Osteocyte (in vitro differentiated cells): ENCODE measurements around the gene RMC1. TPM values are rescaled to one million over a fixed set of nuclear protein-coding genes. Genes with fewer than 3 reads are reported as not detected.

ENCODE experiments used
- DNase-seq: peaks from one replicate; pipeline ENCODE4 v3.0.0; 2021; ENCODE audit warnings: mixed read lengths; ENCODE audit not compliant: unreplicated experiment; ENCODE audit errors: extremely low spot score
- H3K27ac Mint-ChIP-seq: one replicate; pipeline ENCODE4 v1.8.0; 2021; ENCODE audit warnings: mild to moderate bottlenecking, mixed read lengths; ENCODE audit not compliant: unreplicated experiment
- H3K27me3 Mint-ChIP-seq: one replicate; pipeline ENCODE4 v1.8.0; 2021; ENCODE audit warnings: mixed read lengths; ENCODE audit not compliant: unreplicated experiment
- H3K36me3 Mint-ChIP-seq: one replicate; pipeline ENCODE4 v1.8.0; 2021; ENCODE audit warnings: mixed read lengths; ENCODE audit not compliant: unreplicated experiment
- H3K4me1 Mint-ChIP-seq: one replicate; pipeline ENCODE4 v1.8.0; 2021; ENCODE audit warnings: mixed read lengths; ENCODE audit not compliant: unreplicated experiment
- H3K4me3 Mint-ChIP-seq: one replicate; pipeline ENCODE4 v1.8.0; 2021; ENCODE audit warnings: mild to moderate bottlenecking, moderate library complexity, mixed read lengths; ENCODE audit not compliant: unreplicated experiment
- H3K9me3 Mint-ChIP-seq: one replicate; pipeline ENCODE4 v1.8.0; 2021; ENCODE audit warnings: mixed read lengths; ENCODE audit not compliant: unreplicated experiment
- total RNA-seq: library from RNA; stranded (reverse); gene quantifications from 2 replicates; pipeline ENCODE4 v1.2.1, GENCODE V29; 2021
- TF ChIP-seq, protein P1 (sequence below): fragments of 200-600 bp; sonication (generic); IDR thresholded peaks from 2 replicates; pipeline ENCODE4 v1.5.0; 2021; ENCODE audit warnings: antibody characterized with exemption, mild to moderate bottlenecking, moderate library complexity

Gene RMC1
- total RNA-seq, 1 donor from 2014 or later, result 25.5 TPM

- Mint-ChIP-seq H3K27me3 (no peaks in the 10 kb centered on the region), H3K27ac (no peak overlapping the region), H3K4me3 (no peak overlapping the region), H3K36me3 (peaks cover 32% of the 10 kb centered on the region), H3K9me3 (no peaks in the 10 kb centered on the region), H3K4me1 (peaks cover 43% of the 10 kb centered on the region)
- no peak for DNase-seq
- TF ChIP-seq, protein P1, sequence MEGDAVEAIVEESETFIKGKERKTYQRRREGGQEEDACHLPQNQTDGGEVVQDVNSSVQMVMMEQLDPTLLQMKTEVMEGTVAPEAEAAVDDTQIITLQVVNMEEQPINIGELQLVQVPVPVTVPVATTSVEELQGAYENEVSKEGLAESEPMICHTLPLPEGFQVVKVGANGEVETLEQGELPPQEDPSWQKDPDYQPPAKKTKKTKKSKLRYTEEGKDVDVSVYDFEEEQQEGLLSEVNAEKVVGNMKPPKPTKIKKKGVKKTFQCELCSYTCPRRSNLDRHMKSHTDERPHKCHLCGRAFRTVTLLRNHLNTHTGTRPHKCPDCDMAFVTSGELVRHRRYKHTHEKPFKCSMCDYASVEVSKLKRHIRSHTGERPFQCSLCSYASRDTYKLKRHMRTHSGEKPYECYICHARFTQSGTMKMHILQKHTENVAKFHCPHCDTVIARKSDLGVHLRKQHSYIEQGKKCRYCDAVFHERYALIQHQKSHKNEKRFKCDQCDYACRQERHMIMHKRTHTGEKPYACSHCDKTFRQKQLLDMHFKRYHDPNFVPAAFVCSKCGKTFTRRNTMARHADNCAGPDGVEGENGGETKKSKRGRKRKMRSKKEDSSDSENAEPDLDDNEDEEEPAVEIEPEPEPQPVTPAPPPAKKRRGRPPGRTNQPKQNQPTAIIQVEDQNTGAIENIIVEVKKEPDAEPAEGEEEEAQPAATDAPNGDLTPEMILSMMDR, result no peak
Observed at GRCh38 chr18:23460285-23461273, 42.7 kb upstream of the RMC1 start.

DNA sequence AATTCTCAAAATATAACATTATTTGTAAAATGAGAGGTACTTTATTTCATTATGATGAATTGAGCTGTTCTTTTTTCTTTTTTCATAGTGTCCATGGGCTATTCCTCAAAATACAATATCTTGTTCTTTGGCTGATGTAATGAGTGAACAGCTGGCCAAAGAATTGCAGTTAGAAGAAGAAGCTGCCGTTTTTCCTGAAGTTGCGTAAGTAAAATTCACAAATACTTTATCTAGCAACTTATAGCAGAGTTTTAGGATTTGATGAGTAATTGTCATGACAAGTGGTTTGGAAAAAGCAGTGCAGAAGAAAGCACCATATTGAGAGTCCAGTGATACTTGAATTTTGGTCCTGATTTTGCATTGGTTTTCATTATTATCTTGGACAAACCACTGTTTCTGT, 40.4 kb upstream of the RMC1 start:
- TF ChIP-seq, protein P1, result no peak
- DNase-seq, result no peak
- Mint-ChIP-seq H3K4me1 (peaks cover 25% of the 10 kb centered on the region), H3K27me3 (no peaks in the 10 kb centered on the region), H3K4me3 (no peak overlapping the region), H3K9me3 (no peaks in the 10 kb centered on the region), H3K27ac (no peak overlapping the region), H3K36me3 (peaks cover 39% of the 10 kb centered on the region)

GRCh38 chr18:23468753-23469459, 34.4 kb upstream of the RMC1 start:
- H3K27ac Mint-ChIP-seq, result no peak overlapping the region
- TF ChIP-seq, protein P1, result no peak
- no peaks in the 10 kb centered on the region for H3K4me1 Mint-ChIP-seq
- DNase-seq, result peak; percentile 70
- peaks cover 36% of the 10 kb centered on the region for H3K36me3 Mint-ChIP-seq
- no peak overlapping the region for H3K4me3 Mint-ChIP-seq
- H3K27me3 Mint-ChIP-seq, result no peaks in the 10 kb centered on the region
- no peaks in the 10 kb centered on the region for H3K9me3 Mint-ChIP-seq

- DNase-seq, result no peak
- no peaks in the 10 kb centered on the region for H3K9me3 Mint-ChIP-seq
- H3K27me3 Mint-ChIP-seq, result no peaks in the 10 kb centered on the region
- no peaks in the 10 kb centered on the region for H3K4me1 Mint-ChIP-seq
- H3K36me3 Mint-ChIP-seq, result peaks cover 36% of the 10 kb centered on the region
- H3K27ac Mint-ChIP-seq, result no peak overlapping the region
- TF ChIP-seq, protein P1, result no peak
- H3K4me3 Mint-ChIP-seq, result no peak overlapping the region
Observed at GRCh38 chr18:23470620-23471387, 32.5 kb upstream of the RMC1 start.
